ENCODE measurements around the gene CINP.
A peak's percentile ranks its signal among the peaks of the same experiment; 100 is the strongest.
"Not testable (repeated sequence)": the region's sequence is repeated elsewhere in the genome, so short reads cannot be mapped to it uniquely, and the experiment has no call there.

Gene CINP

GRCh38 chr14:102304611-102305506, 57.8 kb downstream of the CINP start, which contains the start of gene MOK:
Gene MOK, minus strand, starts transcription at chr14:102305164. Its CDS starts 196 bp downstream, at chr14:102304968.
- Histone ChIP-seq H4K20me1 (ENCODE audit: insufficient read depth, low read length) (no peaks in the 10 kb centered on the region), H3K27ac (ENCODE audit: low read length) (no peak within 1 kb of the TSS), H3K79me2 (ENCODE audit: insufficient read depth, low read length) (no peaks in the 10 kb centered on the region), H3K4me3 (ENCODE audit: low read depth in 1 of 2, low read length in 2 of 2) (peak within 1 kb of the TSS; percentile 37 to 75; a peak in 3 of 4 replicates), H3K27me3 (ENCODE audit: insufficient read depth, low read length, poor library complexity) (no peaks in the 10 kb centered on the region), H3K9me3 (ENCODE audit: insufficient read depth, low read length, severe bottlenecking) (no peaks in the 10 kb centered on the region), H3K4me1 (ENCODE audit: insufficient read depth, low read length) (peaks cover 12% of the 10 kb centered on the region), H3K9ac (ENCODE audit: low read depth, low read length) (peak within 1 kb of the TSS; percentile 37), H3K36me3 (ENCODE audit: insufficient read depth, low read length) (no peaks in the 10 kb centered on the region), H2AFZ (ENCODE audit: low read depth, low read length) (peak within 1 kb of the TSS; percentile 90), H3K4me2 (ENCODE audit: insufficient read depth, low read length) (peak within 1 kb of the TSS; percentile 70)
- DNase-seq (peak; percentile 97), ATAC-seq (ENCODE audit: insufficient read depth, low read depth) (peak; percentile 96)
- TF ChIP-seq EZH2 (IDR thresholded peaks at IDR 0.05; ENCODE audit: borderline replicate concordance, low read depth, low read length, severe bottlenecking) (no peak), CTCF (IDR thresholded peaks at IDR 0.05; ENCODE audit: borderline replicate concordance, extremely low read depth, low read length, poor library complexity, severe bottlenecking) (no peak)

GRCh38 chr14:102303664-102304063, 59.0 kb downstream of the CINP start:
- no peaks in the 10 kb centered on the region for H4K20me1 ChIP-seq (ENCODE audit: insufficient read depth, low read length)
- H3K27ac ChIP-seq (ENCODE audit: low read length): no peak overlapping the region
- no peak for DNase-seq
- no peaks in the 10 kb centered on the region for H3K36me3 ChIP-seq (ENCODE audit: insufficient read depth, low read length)
- H3K27me3 ChIP-seq (ENCODE audit: insufficient read depth, low read length, poor library complexity): no peaks in the 10 kb centered on the region
- H3K79me2 ChIP-seq (ENCODE audit: insufficient read depth, low read length): no peaks in the 10 kb centered on the region
- ATAC-seq (ENCODE audit: insufficient read depth, low read depth): no peak
- H3K9me3 ChIP-seq (ENCODE audit: insufficient read depth, low read length, severe bottlenecking): no peaks in the 10 kb centered on the region
- H2AFZ ChIP-seq (ENCODE audit: low read depth, low read length): no peak overlapping the region
- no peak overlapping the region for H3K9ac ChIP-seq (ENCODE audit: low read depth, low read length)
- H3K4me1 ChIP-seq (ENCODE audit: insufficient read depth, low read length): peaks cover 12% of the 10 kb centered on the region
- H3K4me3 ChIP-seq (ENCODE audit: low read depth in 1 of 2, low read length in 2 of 2): no peak overlapping the region
- H3K4me2 ChIP-seq (ENCODE audit: insufficient read depth, low read length): 0 out of 2 replicates have a peak overlapping the region, but pooled peaks have one; percentile 70
- TF ChIP-seq EZH2 (IDR thresholded peaks at IDR 0.05; ENCODE audit: borderline replicate concordance, low read depth, low read length, severe bottlenecking): no peak
- TF ChIP-seq CTCF (IDR thresholded peaks at IDR 0.05; ENCODE audit: borderline replicate concordance, extremely low read depth, low read length, poor library complexity, severe bottlenecking): no peak

- not testable (repeated sequence) for H3K27ac ChIP-seq (ENCODE audit: low read length); H3K79me2 ChIP-seq (ENCODE audit: insufficient read depth, low read length); H2AFZ ChIP-seq (ENCODE audit: low read depth, low read length); H3K4me1 ChIP-seq (ENCODE audit: insufficient read depth, low read length); H4K20me1 ChIP-seq (ENCODE audit: insufficient read depth, low read length); H3K9me3 ChIP-seq (ENCODE audit: insufficient read depth, low read length, severe bottlenecking); H3K4me3 ChIP-seq (ENCODE audit: low read depth in 1 of 2, low read length in 2 of 2); H3K9ac ChIP-seq (ENCODE audit: low read depth, low read length); H3K4me2 ChIP-seq (ENCODE audit: insufficient read depth, low read length); H3K27me3 ChIP-seq (ENCODE audit: insufficient read depth, low read length, poor library complexity); H3K36me3 ChIP-seq (ENCODE audit: insufficient read depth, low read length)
- DNase-seq: peak; percentile 33
- peak; percentile 22; the same call in 1 of the 3 replicates for ATAC-seq (ENCODE audit: insufficient read depth, low read depth)
Measured at GRCh38 chr14:102298303-102299070, 64.2 kb downstream of the CINP start.
